ENCODE measurements around the gene LIMCH1. TPM values are rescaled to one million over a fixed set of nuclear protein-coding genes. Genes with fewer than 3 reads are reported as not detected.

LIMCH1 gene, protein sequence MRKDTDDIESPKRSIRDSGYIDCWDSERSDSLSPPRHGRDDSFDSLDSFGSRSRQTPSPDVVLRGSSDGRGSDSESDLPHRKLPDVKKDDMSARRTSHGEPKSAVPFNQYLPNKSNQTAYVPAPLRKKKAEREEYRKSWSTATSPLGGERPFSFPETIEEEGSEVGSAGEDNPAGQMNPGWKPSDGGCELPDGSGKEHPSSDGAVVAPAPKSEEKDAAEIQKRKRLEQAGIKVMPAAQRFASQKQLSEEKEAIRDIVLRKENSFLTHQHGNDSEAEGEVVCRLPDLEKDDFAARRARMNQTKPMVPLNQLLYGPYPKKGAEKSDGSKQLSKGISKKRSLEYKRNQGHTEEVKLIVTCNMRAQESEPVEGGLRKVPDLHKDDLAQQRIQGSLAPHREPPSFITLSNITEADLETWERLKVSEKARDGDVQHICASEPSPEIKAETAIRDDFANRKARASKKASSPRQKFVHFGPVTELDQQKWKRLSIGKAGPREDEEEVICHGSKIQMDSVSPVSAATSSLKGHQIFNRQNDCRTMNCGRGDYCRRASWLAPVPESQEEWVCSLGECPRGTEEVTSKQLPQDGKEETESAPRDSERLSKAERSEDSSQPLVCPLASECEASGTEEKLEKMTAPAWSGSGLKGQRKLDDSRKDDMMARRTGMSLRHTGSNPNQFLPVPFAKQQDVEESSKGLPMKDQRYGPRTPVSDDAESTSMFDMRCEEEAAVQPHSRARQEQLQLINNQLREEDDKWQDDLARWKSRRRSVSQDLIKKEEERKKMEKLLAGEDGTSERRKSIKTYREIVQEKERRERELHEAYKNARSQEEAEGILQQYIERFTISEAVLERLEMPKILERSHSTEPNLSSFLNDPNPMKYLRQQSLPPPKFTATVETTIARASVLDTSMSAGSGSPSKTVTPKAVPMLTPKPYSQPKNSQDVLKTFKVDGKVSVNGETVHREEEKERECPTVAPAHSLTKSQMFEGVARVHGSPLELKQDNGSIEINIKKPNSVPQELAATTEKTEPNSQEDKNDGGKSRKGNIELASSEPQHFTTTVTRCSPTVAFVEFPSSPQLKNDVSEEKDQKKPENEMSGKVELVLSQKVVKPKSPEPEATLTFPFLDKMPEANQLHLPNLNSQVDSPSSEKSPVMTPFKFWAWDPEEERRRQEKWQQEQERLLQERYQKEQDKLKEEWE (N-terminal part only)
- total RNA-seq: 14.5 and 17.3 TPM in 2 replicates

DNA sequence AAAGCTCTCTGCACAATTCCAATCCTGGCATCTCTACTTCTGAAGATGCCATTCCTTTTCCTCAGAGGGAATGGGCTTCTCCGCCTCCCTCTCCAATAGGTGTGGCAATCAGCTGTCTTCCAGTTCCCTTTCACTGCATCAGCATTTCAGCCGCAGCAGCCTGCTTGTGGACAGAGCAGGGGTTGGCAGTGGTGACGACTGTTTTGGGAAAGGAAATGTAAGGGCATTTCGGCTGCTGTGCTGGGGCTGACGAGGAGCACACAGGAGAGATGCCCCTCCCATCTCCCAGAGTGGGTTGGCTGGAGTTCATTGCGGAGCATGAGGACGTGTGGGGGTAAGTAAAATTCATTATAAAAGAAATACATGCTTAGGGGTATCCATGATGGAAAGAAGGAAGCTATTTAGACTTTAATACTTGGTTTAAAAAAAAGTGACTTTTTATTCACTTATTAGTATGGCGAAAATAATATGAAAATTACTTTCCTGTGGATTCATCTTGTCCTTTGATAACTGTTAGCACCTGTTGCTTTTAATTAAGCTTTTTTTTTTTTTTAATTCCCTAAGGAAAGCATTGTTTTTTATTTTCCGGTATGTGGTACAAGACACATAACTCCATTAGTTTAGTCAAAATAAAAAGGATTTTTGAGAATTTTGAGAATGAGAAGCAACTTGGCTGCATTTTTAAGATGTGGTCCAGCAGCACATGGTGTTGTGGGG, at the start of gene LIMCH1:
Gene LIMCH1 (plus strand): TSS at position 141 of the 717 bp plus-strand sequence. CDS start 67,839 bp downstream, outside the sequence.

DNA sequence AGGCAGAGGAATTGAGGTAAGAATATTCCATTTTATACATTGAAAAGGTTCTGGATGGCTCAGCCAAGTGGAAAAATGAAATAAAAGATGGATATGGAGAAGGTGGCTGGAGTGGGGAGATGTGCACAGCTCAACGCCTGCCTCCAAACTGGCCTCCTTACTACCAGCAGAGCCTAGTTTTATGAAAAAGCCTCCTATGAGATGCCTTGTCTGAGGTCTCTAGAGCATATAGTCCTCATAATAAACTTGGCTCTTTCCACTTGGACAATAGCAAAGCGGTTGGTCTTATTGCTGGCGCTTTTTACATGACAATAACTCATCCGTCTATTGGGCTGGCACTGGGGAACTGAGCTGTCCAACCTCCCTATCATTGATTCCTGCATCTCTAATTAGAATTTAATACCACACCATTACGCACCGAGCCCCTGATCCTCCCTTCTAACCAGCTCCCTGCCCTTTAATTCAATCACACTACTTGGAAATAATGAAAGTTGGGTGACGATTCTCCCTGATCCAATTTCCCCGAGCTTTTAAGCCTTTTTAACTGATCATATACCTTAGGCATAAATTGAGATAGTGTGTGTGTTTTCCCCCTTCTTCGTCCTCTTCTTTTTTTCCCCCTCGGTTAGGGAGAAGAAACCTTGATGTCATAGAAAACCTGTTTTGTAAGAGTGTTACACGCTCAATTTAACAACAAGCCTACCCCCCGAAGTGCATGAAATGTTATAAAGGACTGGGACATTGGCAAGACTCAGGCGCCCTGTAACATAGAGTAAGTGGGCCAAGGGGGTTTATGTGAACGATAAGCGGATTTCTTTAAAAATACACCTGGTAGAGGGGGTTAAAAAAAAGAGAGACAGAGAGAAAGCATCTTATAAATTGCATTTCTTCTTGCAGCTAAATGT, 210.9 kb downstream of the LIMCH1 start, which contains the start of gene PHOX2B:
Gene PHOX2B (minus strand): TSS at position 155 of the 905 bp plus-strand sequence. CDS start 115 bp downstream, at position 40.

Other genes starting within 250 kb of the LIMCH1 start
- not detected in 2 replicates for gene PHOX2B, start 210.6 kb downstream of the LIMCH1 start, total RNA-seq